ENCODE data around the gene NAPSA. TPM values are rescaled to one million over a fixed set of nuclear protein-coding genes. Genes with fewer than 3 reads are reported as not detected.
A peak's percentile ranks its signal among the peaks of the same experiment; 100 is the strongest.

Gene NAPSA
- total and polyA plus RNA-seq, 9 of the 15 experiments (the other 6 are each of a cell fraction or from before 2014, with no cell fraction given) = 0.25 to 1.9 (median 0.69) TPM

- TF ChIP-seq AFF1 (IDR thresholded peaks at IDR 0.05; ENCODE audit: low read depth in 1 of 2, partially characterized antibody in 2 of 2) = peak in 1 of 2 experiments; percentile 61
- TF ChIP-seq ZBTB2 (IDR thresholded peaks at IDR 0.05) = 0 out of 2 replicates have a peak, but pooled peaks have one; percentile 23
- no peak for TF ChIP-seq CCAR2 (IDR thresholded peaks at IDR 0.05; ENCODE audit: low read depth, low read length)
- peak; percentile 36; the same call in 1 of the 2 replicates for TF ChIP-seq SMARCA5 (IDR thresholded peaks at IDR 0.05)
- TF ChIP-seq PRDM10 (IDR thresholded peaks at IDR 0.05; ENCODE audit: partially characterized antibody) = peak; percentile 35
- no peak for TF ChIP-seq NFYB (IDR thresholded peaks at IDR 0.05; ENCODE audit: extremely low read depth, insufficient read length)
- TF ChIP-seq ZNF324 (CRISPR knock-in tag; IDR thresholded peaks at IDR 0.05) = no peak
- no peak for TF ChIP-seq ZZZ3 (IDR thresholded peaks at IDR 0.05)
Observed at GRCh38 chr19:50329146-50329925, 36.1 kb downstream of the NAPSA start, which contains the start of gene KCNC3 (continued).

Data from K562 (cell line).